ENCODE measurements around the gene ZNF654.
A peak's percentile ranks its signal among the peaks of the same experiment; 100 is the strongest.
"Not testable (repeated sequence)": the region's sequence is repeated elsewhere in the genome, so short reads cannot be mapped to it uniquely, and the experiment has no call there.

Gene ZNF654

GRCh38 chr3:88101142-88101541 lies 42.1 kb downstream of the ZNF654 start:
- Histone ChIP-seq H3K9me3 (ENCODE audit: control insufficient read depth in 2 of 2, low read length in 2 of 2) (no peaks in the 10 kb centered on the region), H3K4me3 (ENCODE audit: low read length in 2 of 2) (no peak overlapping the region), H3K4me1 (ENCODE audit: control insufficient read depth, insufficient read depth, low read length) (no peaks in the 10 kb centered on the region), H3K27me3 (ENCODE audit: control insufficient read depth in 1 of 2, insufficient read depth in 2 of 2, low read length in 2 of 2) (no peaks in the 10 kb centered on the region), H3K9ac (ENCODE audit: low read length in 2 of 2) (no peak overlapping the region), H3K36me3 (ENCODE audit: control insufficient read depth in 2 of 2, insufficient read depth in 2 of 2, low read length in 2 of 2) (no peaks in the 10 kb centered on the region), H3K27ac (ENCODE audit: low read length) (no peak overlapping the region)

- no peaks in the 10 kb centered on the region for H3K27me3 ChIP-seq (ENCODE audit: control insufficient read depth in 1 of 2, insufficient read depth in 2 of 2, low read length in 2 of 2)
- no peaks in the 10 kb centered on the region for H3K9me3 ChIP-seq (ENCODE audit: control insufficient read depth in 2 of 2, low read length in 2 of 2)
- H3K4me3 ChIP-seq (ENCODE audit: low read length in 2 of 2) = no peak overlapping the region
- H3K27ac ChIP-seq (ENCODE audit: low read length) = no peak overlapping the region
- H3K4me1 ChIP-seq (ENCODE audit: control insufficient read depth, insufficient read depth, low read length) = no peaks in the 10 kb centered on the region
- no peaks in the 10 kb centered on the region for H3K36me3 ChIP-seq (ENCODE audit: control insufficient read depth in 2 of 2, insufficient read depth in 2 of 2, low read length in 2 of 2)
- no peak overlapping the region for H3K9ac ChIP-seq (ENCODE audit: low read length in 2 of 2)
Observed at GRCh38 chr3:88105325-88105724, 46.3 kb downstream of the ZNF654 start.

GRCh38 chr3:88112289-88112688 lies 53.2 kb downstream of the ZNF654 start:
- peaks cover 3 to 8% of the 10 kb centered on the region in 2 donors for H3K36me3 ChIP-seq (ENCODE audit: control insufficient read depth in 2 of 2, insufficient read depth in 2 of 2, low read length in 2 of 2)
- H3K9ac ChIP-seq (ENCODE audit: low read length in 2 of 2) = no peak overlapping the region
- no peak overlapping the region for H3K4me3 ChIP-seq (ENCODE audit: low read length in 2 of 2)
- no peaks in the 10 kb centered on the region for H3K27me3 ChIP-seq (ENCODE audit: control insufficient read depth in 1 of 2, insufficient read depth in 2 of 2, low read length in 2 of 2)
- H3K27ac ChIP-seq (ENCODE audit: low read length) = no peak overlapping the region
- H3K9me3 ChIP-seq (ENCODE audit: control insufficient read depth in 2 of 2, low read length in 2 of 2) = no peaks in the 10 kb centered on the region
- no peaks in the 10 kb centered on the region for H3K4me1 ChIP-seq (ENCODE audit: control insufficient read depth, insufficient read depth, low read length)

GRCh38 chr3:88113311-88114162 lies 54.5 kb downstream of the ZNF654 start:
- H3K9ac ChIP-seq (ENCODE audit: low read length in 2 of 2) = peak overlapping the region in 1 of 2 donors; percentile 29
- H3K4me3 ChIP-seq (ENCODE audit: low read length in 2 of 2) = no peak overlapping the region
- H3K9me3 ChIP-seq (ENCODE audit: control insufficient read depth in 2 of 2, low read length in 2 of 2) = no peaks in the 10 kb centered on the region
- H3K27me3 ChIP-seq (ENCODE audit: control insufficient read depth in 1 of 2, insufficient read depth in 2 of 2, low read length in 2 of 2) = no peaks in the 10 kb centered on the region
- peaks cover 6 to 10% of the 10 kb centered on the region in 2 donors for H3K36me3 ChIP-seq (ENCODE audit: control insufficient read depth in 2 of 2, insufficient read depth in 2 of 2, low read length in 2 of 2)
- no peak overlapping the region for H3K27ac ChIP-seq (ENCODE audit: low read length)
- H3K4me1 ChIP-seq (ENCODE audit: control insufficient read depth, insufficient read depth, low read length) = no peaks in the 10 kb centered on the region

GRCh38 chr3:88114878-88115549 lies 56.0 kb downstream of the ZNF654 start:
- Histone ChIP-seq H3K4me3 (ENCODE audit: low read length in 2 of 2) (no peak overlapping the region), H3K9me3 (ENCODE audit: control insufficient read depth in 2 of 2, low read length in 2 of 2) (no peaks in the 10 kb centered on the region), H3K9ac (ENCODE audit: low read length in 2 of 2) (no peak overlapping the region), H3K27me3 (ENCODE audit: control insufficient read depth in 1 of 2, insufficient read depth in 2 of 2, low read length in 2 of 2) (no peaks in the 10 kb centered on the region), H3K36me3 (ENCODE audit: control insufficient read depth in 2 of 2, insufficient read depth in 2 of 2, low read length in 2 of 2) (peaks cover 6 to 10% of the 10 kb centered on the region in 2 donors), H3K27ac (ENCODE audit: low read length) (no peak overlapping the region), H3K4me1 (ENCODE audit: control insufficient read depth, insufficient read depth, low read length) (no peaks in the 10 kb centered on the region)

- H3K9ac ChIP-seq (ENCODE audit: low read length in 2 of 2) = no peak overlapping the region
- no peak overlapping the region for H3K27ac ChIP-seq (ENCODE audit: low read length)
- peaks cover 6 to 10% of the 10 kb centered on the region in 2 donors for H3K36me3 ChIP-seq (ENCODE audit: control insufficient read depth in 2 of 2, insufficient read depth in 2 of 2, low read length in 2 of 2)
- H3K4me1 ChIP-seq (ENCODE audit: control insufficient read depth, insufficient read depth, low read length) = no peaks in the 10 kb centered on the region
- H3K4me3 ChIP-seq (ENCODE audit: low read length in 2 of 2) = no peak overlapping the region
- no peaks in the 10 kb centered on the region for H3K9me3 ChIP-seq (ENCODE audit: control insufficient read depth in 2 of 2, low read length in 2 of 2)
- no peaks in the 10 kb centered on the region for H3K27me3 ChIP-seq (ENCODE audit: control insufficient read depth in 1 of 2, insufficient read depth in 2 of 2, low read length in 2 of 2)
Observed at GRCh38 chr3:88117683-88118082, 58.6 kb downstream of the ZNF654 start.

GRCh38 chr3:88118603-88119002 lies 59.5 kb downstream of the ZNF654 start:
- H3K36me3 ChIP-seq (ENCODE audit: control insufficient read depth in 2 of 2, insufficient read depth in 2 of 2, low read length in 2 of 2) = peaks cover 6 to 10% of the 10 kb centered on the region in 2 donors
- H3K9ac ChIP-seq (ENCODE audit: low read length in 2 of 2); H3K27me3 ChIP-seq (ENCODE audit: control insufficient read depth in 1 of 2, insufficient read depth in 2 of 2, low read length in 2 of 2); H3K27ac ChIP-seq (ENCODE audit: low read length); H3K4me1 ChIP-seq (ENCODE audit: control insufficient read depth, insufficient read depth, low read length); H3K4me3 ChIP-seq (ENCODE audit: low read length in 2 of 2); H3K9me3 ChIP-seq (ENCODE audit: control insufficient read depth in 2 of 2, low read length in 2 of 2): not testable (repeated sequence)

GRCh38 chr3:88123526-88123925 lies 64.5 kb downstream of the ZNF654 start:
- Histone ChIP-seq H3K27ac (ENCODE audit: low read length) (no peak overlapping the region), H3K4me1 (ENCODE audit: control insufficient read depth, insufficient read depth, low read length) (no peaks in the 10 kb centered on the region), H3K27me3 (ENCODE audit: control insufficient read depth in 1 of 2, insufficient read depth in 2 of 2, low read length in 2 of 2) (no peaks in the 10 kb centered on the region), H3K9ac (ENCODE audit: low read length in 2 of 2) (no peak overlapping the region), H3K4me3 (ENCODE audit: low read length in 2 of 2) (no peak overlapping the region), H3K9me3 (ENCODE audit: control insufficient read depth in 2 of 2, low read length in 2 of 2) (no peaks in the 10 kb centered on the region), H3K36me3 (ENCODE audit: control insufficient read depth in 2 of 2, insufficient read depth in 2 of 2, low read length in 2 of 2) (peaks cover 0 to under 1% of the 10 kb centered on the region in 2 donors)

- no peak overlapping the region for H3K4me3 ChIP-seq (ENCODE audit: low read length in 2 of 2)
- no peaks in the 10 kb centered on the region for H3K9me3 ChIP-seq (ENCODE audit: control insufficient read depth in 2 of 2, low read length in 2 of 2)
- H3K27me3 ChIP-seq (ENCODE audit: control insufficient read depth in 1 of 2, insufficient read depth in 2 of 2, low read length in 2 of 2) = no peaks in the 10 kb centered on the region
- peaks cover 0 to 3% of the 10 kb centered on the region in 2 donors for H3K36me3 ChIP-seq (ENCODE audit: control insufficient read depth in 2 of 2, insufficient read depth in 2 of 2, low read length in 2 of 2)
- no peak overlapping the region for H3K27ac ChIP-seq (ENCODE audit: low read length)
- no peak overlapping the region for H3K9ac ChIP-seq (ENCODE audit: low read length in 2 of 2)
- no peaks in the 10 kb centered on the region for H3K4me1 ChIP-seq (ENCODE audit: control insufficient read depth, insufficient read depth, low read length)
Observed at GRCh38 chr3:88131695-88132094, 72.6 kb downstream of the ZNF654 start.

- Histone ChIP-seq H3K36me3 (ENCODE audit: control insufficient read depth in 2 of 2, insufficient read depth in 2 of 2, low read length in 2 of 2) (peaks cover 0 to 3% of the 10 kb centered on the region in 2 donors), H3K4me1 (ENCODE audit: control insufficient read depth, insufficient read depth, low read length) (no peaks in the 10 kb centered on the region), H3K27me3 (ENCODE audit: control insufficient read depth in 1 of 2, insufficient read depth in 2 of 2, low read length in 2 of 2) (no peaks in the 10 kb centered on the region), H3K4me3 (ENCODE audit: low read length in 2 of 2) (no peak overlapping the region), H3K9ac (ENCODE audit: low read length in 2 of 2) (no peak overlapping the region), H3K9me3 (ENCODE audit: control insufficient read depth in 2 of 2, low read length in 2 of 2) (no peaks in the 10 kb centered on the region), H3K27ac (ENCODE audit: low read length) (no peak overlapping the region)
Observed at GRCh38 chr3:88132894-88133293, 73.8 kb downstream of the ZNF654 start.

Measured in stomach smooth muscle (tissue), 2 donors.